ENCODE results near the gene MGAT5B.

The MGAT5B gene

GRCh38 chr17:76998839-76999238 lies 130.6 kb downstream of the MGAT5B start:
- no peak for DNase-seq (ENCODE audit: low read depth in 1 of 2, low spot score in 1 of 2)

Measured in stimulated activated CD4-positive, alpha-beta T cell treated with anti-CD3 and anti-CD28 coated beads, Interleukin-15, amount 100 ng/mL, for 1 hour (primary cell).